HG02678 (cell line): ENCODE data around the gene NINJ1.
"Not testable (repeated sequence)": the region's sequence is repeated elsewhere in the genome, so short reads cannot be mapped to it uniquely, and the experiment has no call there.

Experiments
- ATAC-seq: cut with Tn5 transposase; IDR thresholded peaks from one replicate; pipeline ENCODE4 v1.9.1; 2021; ENCODE audit warnings: mild to moderate bottlenecking, moderate library complexity; ENCODE audit not compliant: unreplicated experiment

Gene NINJ1

DNA sequence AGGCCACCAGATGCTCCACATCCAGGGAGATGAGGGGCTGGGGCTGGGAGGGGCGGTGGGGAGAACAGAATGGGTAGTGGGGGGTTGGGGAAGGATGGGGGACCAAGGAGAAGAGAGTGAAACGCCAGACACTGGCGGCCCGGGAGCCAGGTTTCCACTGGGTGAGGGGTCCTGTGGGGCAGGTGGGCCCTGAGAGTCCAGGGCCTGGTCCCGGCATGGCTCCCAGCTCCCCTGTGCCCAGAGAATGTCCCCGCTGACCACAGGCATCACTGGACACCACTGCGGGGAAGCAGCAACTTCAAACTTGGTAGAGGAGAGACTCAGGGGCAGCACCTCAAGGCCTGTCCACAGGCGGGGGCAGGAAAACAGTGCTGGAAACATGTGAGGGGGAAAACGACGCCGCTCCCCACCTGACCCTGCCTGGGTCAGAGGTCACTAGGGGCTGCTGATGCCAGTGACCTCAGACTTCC is 13.2 kb downstream of the NINJ1 start:
- ATAC-seq, result no peak

DNA sequence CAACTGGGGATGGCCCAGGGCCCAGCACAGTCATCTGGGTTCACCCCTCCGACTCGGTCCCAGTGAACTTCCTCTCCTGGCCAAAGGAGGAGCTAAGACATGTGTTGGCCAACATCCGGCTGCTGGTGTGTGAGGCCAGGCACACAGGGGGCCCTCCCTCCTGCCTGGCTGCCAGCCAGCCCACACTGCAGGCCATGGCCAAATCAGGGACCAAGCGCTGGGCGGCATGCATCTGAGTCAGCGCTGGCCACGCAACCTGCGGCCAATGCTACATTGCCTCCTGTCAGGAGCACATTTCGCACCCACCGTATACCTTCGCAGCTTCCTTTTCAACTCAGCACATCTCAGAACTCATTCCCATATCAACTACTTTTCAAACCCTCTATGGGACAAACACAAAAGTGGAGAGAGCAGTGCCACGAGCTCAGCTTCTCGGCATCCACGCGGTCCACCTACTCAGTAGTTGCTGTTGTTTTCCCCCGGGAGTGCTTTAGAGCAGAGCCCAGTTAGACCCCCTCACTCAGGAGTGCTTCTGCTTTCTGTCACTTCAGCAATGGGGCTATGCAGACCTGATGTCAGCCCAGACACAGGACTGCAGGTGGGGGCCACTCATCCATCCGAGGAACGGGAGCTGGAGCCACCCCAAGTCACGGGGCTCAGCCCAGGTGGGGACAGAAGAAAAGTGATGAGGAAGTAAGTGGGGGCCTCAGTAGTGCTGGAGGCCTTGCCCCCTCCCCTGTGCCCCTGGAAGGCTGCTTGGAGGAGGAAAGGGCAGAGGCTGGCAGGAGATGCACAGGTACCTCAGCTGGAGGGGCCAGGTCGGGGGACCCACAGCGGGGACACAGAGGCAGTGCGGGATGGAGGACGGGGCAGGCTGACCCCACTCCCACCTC is 13.9 kb downstream of the NINJ1 start:
- peak; percentile 96 for ATAC-seq

DNA sequence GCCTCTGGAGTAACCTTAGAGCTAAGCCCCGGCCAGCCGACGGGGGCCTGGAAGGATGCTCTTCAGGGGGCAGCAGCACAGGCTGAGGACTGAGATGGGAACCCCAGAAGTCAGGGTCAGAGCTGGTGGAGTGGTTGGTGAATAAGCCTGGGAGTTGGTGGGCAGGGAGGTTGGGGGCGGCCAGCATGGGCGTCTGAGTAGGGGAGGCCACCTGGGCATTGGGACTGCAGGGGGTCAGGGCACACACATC is 14.4 kb downstream of the NINJ1 start:
- no peak for ATAC-seq

DNA sequence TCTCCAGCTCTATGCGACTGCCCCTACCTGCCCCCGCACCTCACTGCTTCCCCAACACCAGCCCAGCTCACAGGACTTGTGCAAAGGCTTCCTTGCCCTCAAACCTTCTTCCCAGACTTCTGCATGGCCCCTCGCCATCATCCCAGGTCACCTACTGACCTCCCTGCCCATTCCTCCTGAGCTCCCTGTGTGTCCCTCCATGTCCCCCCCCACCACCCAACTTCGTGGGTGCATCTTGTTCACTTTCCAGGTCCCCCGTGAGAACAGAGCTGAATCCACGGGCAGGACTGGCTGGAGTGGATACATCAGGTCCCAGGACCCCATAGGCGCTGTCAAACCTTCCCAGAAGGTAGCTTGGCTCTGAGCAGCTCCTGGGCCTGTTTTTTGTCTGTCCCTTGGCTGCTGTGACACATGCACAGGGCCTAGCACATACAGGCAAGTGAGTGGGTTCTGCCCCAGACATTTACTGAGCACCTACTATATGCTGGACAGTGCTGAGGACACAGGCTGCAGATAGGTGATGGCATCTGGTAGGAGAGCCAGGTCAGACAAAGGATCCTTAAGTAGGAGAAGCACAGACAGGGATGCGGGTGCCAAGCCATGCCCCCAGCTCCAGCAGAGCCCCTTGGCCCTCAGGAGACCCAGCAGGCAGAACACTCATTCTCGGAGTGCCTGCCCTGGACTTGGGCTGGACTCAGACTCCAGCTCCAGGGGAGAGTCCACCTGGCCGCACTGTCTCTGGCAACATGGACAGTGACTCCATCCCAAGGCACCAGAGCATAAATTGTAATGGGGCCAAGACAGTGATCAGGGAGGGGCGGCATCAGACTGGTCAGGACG is 15.0 kb downstream of the NINJ1 start:
- no peak for ATAC-seq

DNA sequence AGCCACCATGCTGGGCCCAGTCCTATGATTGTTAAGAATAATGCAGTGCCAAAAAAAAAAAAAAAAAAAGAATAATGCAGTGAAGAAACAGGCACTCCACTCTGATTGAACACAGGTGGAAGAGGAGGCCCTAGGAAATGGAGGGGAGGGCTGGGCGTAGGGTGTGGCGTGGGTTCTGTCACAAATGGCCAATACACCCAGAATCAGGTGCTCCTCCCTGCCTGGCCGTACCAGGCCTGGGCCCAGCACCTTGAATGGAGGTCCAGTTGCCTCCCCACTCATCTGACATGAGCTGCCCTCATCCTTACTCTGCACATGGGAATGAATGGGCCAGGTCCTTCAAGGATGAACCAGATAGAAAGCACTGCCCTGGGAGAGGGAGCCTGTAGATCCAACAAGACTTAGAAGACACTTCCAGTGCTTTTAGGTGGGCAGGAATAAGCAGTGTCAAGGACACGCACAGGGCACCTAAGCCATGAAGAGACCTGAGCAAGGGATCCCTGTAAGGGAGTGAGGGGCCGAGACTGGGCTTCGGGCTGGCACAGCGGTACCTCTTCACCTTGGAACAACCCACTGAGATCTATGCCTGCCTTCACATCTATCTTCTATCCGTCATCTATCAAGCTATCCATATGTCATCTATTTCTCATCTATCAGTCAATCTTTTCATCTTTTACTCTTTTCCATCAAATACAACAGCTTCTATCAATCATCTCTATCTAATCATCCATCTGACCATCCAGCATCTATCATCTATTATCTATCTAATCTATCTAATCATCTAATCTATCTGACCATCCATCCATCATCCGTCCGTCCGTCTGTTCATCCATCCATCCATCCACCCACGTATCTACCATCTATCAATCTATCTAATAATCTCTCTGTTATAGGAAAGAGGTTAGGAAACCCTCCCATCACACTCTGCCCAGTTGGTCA is 15.9 kb downstream of the NINJ1 start:
- no peak for ATAC-seq

DNA sequence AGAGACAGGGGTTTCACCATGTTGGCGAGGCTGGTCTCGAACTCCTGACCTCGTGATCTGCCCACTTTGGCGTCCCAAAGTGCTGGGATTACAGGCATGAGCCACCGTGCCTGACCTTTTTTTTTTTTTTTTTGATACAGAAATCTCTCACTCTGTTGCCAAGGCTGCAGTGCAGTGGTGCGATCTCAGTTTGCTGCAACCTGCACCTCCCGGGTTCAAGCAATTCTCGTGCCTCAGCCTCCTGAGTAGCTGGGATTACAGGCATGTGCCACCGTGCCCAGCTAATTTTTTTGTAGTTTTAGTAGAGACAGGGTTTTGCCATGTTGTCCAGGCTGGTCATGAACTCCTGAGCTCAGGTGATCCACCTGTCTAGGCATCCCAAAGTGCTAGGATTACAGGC is 16.5 kb downstream of the NINJ1 start:
- not testable (repeated sequence) for ATAC-seq

DNA sequence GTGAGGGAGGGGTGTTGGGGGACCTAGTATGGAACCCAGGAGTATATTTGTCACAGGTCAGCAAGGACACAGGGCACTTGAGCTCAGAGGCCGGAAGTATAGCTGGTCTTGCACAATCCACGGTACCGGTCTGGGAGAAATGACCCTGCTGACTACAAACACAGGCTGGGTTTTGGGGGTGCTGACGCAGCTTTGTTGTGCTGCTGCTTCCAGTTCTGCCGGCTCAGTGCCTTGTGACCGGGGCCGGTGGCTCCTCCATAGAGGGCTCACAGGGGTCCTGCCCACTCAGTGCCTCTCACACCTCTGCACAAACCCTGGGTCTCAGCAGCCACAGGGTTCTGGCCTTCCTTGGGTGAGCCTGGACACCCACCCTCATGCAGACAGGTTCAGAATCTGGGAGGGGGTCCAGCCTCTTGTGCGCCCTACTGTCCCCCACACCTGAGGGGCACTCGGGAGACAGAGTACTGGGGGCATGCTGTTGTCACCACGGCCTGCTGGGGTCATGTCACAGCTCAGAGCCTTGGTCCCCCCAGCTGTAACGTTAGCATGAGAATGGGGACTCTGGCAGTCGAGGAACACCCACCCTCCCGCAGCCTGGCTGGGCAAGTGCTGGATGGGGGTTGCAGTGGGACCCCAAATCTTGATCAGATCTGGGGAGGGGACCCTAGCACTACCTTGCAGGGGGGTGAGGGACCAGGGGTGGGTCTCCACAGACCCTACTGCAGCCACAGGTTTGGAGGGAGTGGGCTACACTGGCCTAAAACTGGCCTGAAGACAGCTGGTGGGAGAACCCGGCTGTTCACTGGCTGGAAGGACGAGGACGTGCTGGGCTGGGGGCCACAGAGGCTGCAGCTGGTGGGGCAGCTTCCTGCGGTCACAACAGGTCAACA is 17.7 kb downstream of the NINJ1 start:
- no peak for ATAC-seq

DNA sequence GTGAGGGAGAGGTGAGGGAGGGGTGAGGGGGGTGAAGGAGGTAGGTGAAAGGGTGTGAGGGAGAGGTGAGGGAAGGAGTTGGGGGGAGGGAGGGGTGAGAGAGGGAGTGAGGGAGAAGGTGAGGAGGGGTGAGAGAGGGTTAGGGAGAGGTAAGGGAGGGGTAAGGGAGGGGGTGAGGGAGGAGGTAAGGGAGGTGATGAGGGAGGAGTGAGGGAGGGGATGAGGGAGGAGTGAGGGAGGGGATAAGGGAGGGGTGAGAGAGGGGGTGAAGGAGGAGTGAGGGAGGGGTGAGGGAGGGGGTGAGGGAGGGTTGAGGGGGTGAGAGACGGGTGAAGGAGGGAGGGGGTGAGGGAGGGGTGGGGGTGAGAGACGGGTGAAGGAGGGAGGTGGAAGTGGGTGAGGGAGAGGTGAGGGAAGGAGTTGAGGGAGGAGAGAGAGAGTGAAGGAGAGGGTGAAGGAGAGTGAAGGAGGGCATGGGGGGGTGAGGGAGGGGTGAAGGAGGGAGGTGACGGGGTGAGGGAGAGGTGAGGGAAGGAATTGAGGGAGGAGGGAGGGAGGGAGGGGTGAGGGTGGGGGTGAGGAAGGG is 18.5 kb downstream of the NINJ1 start:
- ATAC-seq, result no peak

DNA sequence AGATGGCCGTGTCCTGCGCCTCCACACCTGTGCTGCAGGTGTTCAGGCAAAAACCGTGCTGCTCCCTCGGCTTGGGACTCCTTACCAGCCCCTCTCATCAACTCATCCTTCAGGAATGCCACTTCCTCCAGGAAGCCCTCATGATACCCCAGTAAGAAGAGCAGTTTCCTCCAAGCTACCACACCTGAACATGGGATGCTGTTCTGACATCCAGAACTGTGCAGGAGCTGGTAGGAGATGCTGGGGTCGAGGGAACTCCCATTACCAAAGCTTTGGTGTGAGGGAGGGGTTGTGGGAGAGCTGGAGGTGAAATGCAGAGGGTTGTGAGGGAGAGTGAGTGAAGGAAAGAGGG is 19.1 kb downstream of the NINJ1 start:
- no peak for ATAC-seq

DNA sequence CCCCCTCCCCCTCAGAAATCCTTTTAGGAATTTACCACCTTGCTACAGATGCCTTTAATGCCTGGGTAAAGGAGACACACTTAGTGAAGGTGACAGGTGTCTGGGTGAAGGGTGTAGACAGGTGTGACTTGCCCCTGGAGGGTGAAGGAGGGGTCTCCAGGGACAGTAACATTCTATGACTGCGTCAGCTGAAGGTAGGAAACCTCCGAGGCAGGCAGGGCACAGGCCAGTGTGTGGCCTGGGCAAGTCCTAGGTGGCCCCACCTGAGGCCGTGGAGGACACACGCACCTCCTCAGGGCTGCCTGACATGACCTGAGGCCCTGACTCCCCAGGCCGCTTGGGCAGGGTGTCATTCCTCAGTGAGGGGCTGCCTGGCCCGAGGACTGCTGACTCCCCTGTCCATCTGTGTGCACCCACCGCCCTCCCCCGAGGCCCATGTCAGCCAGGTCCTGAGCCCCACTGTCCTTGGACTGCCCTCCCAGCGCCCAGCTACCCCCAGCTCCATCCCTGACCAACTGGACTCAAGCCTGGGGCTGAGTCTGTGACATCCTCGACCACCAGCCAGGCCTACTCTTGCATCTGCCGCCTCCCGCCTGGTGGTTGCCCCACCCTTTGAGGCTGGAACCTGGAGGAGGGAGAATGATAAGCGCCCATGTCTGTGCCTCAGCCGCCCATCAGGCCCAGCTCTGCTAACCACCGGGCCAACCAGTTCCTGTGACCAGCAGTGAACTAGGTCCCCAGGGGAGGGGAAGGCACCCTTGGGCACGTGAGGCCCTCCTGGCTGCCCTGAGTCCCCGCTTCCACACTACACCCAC is 19.7 kb downstream of the NINJ1 start:
- no peak for ATAC-seq

DNA sequence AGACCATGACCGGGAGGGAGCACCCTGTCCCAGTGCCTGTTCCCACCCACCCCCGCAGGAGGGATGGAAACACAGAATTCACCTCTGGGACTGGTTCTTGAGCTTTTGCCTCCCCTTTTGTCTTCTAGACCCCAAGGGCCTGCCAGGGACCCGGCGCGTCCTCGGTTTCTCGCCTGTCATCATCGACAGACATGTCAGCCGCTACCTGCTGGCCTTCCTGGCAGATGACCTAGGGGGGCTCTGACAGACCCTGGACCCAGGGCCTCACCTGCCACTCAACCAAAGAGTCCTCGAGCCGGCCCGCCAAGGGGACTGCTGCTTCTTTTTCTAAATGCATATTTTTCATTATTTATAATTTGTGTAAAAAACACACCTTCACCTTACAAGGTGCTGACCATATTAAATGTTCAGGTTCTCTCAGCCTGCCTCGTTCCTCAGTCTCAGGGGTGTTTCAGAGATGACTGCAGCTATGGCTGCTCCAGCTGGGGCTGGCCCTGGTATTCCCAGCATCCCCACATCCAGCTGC is 21.1 kb downstream of the NINJ1 start:
- ATAC-seq, result no peak

DNA sequence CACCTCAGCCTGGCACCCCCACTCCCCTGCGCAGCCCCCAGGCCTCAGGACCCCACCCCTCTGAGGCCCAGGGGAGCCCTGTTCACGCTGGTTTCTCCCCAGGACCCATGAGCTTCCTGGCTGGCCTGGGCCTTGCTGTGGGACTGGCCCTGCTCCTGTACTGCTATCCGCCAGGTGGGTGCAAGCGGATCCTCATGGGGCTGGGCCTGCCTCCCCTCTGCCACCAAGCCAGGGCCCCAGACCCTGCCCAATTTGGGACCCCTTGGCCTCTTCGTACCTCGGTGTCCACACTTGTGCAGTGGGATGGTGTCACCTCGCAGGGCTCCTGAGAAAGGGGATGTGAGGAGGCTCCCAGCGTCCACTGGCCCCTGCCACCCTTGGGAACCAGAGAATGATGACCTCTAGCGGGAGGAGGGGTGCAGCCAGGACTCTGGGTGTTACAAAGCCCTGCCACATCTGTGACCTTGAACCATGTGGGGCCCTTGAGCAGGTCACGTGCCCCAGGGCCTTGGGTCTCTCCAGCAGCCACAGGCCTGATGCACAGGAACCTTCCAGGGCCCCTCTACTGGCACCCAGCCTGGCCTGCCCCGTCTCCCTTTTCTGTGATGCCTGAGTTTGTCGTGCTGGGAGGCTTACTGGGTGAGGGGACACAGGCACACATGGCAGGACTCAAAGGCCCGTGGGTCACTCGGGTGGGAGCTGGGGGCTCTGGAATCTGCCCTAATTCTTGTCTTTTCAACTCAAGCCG is 21.8 kb downstream of the NINJ1 start:
- no peak for ATAC-seq

DNA sequence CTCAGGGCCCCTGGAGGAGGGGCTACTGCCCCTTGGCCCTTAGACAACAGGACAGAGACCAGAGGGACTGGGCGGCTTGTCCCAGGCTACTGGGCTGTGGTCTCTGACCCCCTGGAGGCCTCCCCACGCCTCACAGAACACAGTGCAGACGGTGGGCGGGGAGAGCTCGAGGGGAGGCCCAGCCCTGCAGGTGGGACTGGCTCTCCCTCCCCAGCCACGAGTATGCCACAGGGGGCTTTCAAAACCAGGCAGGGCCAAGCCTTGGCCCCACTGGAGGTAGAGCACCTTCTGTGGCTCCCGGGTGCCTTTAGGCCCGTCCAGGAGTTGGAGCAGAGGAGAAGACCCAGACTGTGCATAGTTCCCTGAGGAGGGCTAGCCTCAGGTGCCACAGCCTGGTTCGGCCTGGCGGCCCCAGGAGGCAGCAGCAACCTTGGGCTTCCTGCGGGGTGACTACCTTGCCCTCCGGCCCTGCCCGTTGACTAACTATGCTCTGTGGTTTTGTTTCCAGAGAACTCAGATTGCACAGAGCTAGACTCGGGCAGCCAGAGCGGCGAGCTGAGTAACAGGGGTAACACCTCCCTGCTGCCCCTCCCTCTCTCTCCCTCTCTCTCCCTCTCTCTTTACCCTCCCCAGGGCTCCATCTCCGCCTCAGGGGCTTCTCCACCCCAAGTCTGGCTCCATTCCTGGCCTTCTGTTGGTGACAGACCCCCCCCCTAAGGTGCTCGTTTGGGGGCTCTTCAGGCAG is 22.5 kb downstream of the NINJ1 start:
- ATAC-seq, result no peak

DNA sequence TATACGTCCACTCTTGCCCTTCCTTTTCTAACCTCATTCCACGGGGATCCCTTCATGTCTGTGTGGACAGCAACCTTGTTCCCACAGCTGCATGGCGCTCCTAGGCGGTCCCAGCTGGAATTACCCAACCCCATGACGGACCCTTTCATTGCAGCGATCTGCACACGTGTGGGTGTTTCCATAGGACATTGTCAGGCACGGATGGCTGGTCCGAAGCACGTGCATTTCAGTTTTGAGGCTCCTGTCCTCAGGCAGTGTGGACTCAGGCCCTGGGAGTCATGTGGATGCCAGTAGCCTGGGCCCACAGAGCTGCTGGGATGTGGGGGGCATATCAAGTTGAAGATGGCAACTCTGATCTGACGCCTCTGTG is 23.1 kb downstream of the NINJ1 start:
- ATAC-seq, result no peak

DNA sequence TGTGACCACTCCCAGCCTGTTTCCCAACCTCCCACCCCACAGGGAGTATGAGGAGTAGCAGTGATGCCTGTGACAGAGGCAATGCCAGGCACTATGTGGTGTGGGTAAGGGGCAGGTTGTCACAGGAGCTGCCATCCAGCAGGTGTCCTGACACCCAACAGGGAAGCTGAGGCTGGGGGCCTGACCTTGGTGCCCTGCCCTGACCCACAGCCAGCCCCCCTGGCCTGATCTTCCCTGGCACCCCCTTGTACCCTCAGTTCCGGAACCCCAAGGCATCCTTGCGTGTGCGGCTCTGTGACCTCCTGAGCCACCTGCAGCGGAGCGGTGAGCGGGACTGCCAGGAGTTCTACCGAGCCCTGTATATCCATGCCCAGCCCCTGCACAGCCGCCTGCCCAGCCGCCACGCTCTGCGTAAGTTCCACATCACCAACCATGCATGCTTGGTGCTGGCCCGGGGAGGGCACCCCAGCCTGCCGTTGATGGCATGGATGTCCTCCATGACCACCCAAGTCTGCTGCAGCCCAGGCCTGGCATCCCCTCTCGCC is 23.7 kb downstream of the NINJ1 start:
- no peak for ATAC-seq

DNA sequence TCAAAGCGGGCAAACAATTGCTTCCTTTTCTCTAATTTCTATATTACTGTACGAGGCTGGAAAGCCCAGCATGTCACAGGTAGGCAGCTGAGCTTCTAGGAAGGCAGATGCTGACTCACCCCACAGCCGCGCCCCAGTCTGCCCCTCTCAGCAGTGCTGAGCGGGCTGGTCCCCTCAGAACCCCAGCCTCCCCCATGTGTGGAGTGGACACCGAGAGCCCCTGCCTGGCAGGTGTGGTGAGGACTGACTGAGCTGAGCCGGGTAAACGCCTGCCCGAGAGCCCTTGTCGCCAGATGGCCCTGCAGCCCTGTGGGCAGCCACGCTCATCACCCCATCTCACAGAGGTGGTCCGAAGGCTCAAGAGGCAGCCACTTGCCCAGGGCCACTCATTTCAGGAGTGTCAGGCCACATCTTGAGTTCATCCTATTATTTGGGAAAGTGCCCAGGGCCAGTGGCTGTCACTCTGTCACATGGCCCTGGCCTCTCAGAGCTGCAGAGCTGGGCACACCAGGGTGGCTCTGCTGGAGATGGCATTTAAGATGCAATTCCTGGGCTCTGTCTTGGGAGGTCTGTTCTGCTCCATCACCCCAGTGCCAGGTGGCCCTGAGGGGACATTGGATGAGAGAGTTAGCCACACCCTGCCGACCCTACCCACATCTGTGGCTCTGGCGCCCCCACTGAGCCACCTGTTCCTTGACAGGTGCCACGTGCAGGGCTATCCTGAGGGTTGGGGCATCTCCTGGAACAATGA is 25.6 kb downstream of the NINJ1 start:
- no peak for ATAC-seq

DNA sequence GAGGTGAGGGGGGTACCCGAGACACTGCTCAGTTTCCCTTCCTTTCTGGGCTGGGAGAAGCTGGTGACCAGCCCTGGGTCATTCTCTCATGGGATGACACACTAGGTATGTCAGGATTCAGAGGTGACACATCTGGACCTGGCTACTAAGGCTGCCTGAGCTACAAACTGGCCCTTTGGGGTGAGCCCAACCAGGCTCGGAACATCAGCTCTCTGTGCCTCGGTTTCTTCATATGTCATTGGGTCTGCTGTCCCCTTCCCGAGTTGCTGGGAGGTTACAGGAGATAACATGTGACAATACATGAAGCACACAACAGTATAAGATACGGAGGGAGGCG is 26.3 kb downstream of the NINJ1 start:
- no peak for ATAC-seq
